ENCODE data around the gene SLC16A10.

DNA sequence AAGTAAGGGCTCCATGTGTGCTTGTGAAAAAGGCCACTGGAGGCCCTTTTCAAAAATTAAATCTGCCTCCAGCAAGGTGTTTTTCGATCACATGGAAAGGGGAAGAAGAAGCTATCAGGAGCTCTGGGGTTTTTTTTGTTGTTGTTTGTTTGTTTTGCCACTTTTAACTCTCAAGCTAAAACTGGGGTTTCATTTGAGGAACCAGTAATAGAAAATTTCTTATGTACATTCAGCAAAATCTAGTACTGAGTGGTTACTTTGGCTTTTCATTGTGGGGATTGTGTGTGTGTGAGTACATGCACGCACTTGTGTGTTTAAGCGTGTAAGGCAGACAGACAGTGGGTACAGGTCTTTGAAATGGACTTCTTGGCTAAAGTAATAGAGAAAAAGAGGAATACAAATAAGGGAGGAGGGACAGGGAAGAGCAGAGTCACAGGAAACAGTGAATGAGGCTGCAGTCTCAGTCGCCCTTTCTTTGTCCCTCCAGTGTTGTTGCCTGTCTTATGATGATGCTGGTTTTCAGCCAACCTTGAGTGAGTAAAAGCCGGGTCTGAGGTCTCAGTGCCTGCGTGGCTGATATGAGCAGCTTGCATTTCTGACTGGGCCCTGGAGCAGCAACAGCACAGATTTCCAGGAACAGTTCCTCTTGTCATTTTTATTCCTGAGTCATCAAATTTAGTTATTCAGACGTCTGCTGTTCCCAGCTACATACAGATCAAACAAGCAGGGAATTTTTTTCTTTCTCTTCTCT is 26.2 kb downstream of the SLC16A10 start:
- TF ChIP-seq CEBPB (IDR thresholded peaks at IDR 0.05; ENCODE audit: low read depth, low read length) (no peak), POLR2A (IDR thresholded peaks at IDR 0.05; ENCODE audit: low read depth, low read length) (no peak)
- TF ChIP-seq, protein P1, sequence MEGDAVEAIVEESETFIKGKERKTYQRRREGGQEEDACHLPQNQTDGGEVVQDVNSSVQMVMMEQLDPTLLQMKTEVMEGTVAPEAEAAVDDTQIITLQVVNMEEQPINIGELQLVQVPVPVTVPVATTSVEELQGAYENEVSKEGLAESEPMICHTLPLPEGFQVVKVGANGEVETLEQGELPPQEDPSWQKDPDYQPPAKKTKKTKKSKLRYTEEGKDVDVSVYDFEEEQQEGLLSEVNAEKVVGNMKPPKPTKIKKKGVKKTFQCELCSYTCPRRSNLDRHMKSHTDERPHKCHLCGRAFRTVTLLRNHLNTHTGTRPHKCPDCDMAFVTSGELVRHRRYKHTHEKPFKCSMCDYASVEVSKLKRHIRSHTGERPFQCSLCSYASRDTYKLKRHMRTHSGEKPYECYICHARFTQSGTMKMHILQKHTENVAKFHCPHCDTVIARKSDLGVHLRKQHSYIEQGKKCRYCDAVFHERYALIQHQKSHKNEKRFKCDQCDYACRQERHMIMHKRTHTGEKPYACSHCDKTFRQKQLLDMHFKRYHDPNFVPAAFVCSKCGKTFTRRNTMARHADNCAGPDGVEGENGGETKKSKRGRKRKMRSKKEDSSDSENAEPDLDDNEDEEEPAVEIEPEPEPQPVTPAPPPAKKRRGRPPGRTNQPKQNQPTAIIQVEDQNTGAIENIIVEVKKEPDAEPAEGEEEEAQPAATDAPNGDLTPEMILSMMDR (conservative IDR thresholded peaks at IDR 0.05; ENCODE audit: low read depth, low read length) = no peak
